ENCODE measurements around the gene MALL. TPM values are rescaled to one million over a fixed set of nuclear protein-coding genes. Genes with fewer than 3 reads are reported as not detected.

Gene MALL
- total and polyA plus RNA-seq, 2 of the 8 experiments (the other 6 are each of a cell fraction or from before 2014, with no cell fraction given), result 3.9 to 8.0 TPM

DNA sequence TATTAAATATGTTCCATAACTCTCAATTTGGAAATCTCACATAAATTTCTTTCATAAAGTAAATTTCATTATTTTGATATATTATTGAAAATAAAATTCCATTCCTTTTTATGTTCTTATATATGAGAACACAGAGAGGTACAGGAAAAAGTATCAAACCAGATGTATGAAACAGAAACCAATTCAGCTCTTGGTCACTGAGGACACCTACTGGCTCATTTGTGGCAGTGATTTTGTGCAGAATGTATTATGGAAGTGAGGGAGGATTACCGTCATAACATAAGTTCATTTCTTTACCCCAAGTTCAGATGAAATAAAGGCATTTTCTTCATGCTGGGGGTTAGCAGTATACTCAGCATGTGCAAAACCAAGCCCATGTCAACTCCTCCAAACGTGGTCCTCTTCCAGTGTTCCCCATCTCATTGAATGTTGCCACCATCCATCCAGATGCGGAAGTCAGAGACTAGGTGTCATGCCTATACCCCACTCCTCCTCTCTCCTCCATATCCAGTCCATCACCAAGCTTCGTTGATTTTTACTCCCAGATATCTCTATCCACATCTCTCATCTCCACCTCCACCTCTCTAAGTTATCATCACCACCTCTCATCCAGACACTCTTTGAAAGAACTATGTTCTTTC is 41.7 kb upstream of the MALL start (continued):
- TF ChIP-seq, protein P1, sequence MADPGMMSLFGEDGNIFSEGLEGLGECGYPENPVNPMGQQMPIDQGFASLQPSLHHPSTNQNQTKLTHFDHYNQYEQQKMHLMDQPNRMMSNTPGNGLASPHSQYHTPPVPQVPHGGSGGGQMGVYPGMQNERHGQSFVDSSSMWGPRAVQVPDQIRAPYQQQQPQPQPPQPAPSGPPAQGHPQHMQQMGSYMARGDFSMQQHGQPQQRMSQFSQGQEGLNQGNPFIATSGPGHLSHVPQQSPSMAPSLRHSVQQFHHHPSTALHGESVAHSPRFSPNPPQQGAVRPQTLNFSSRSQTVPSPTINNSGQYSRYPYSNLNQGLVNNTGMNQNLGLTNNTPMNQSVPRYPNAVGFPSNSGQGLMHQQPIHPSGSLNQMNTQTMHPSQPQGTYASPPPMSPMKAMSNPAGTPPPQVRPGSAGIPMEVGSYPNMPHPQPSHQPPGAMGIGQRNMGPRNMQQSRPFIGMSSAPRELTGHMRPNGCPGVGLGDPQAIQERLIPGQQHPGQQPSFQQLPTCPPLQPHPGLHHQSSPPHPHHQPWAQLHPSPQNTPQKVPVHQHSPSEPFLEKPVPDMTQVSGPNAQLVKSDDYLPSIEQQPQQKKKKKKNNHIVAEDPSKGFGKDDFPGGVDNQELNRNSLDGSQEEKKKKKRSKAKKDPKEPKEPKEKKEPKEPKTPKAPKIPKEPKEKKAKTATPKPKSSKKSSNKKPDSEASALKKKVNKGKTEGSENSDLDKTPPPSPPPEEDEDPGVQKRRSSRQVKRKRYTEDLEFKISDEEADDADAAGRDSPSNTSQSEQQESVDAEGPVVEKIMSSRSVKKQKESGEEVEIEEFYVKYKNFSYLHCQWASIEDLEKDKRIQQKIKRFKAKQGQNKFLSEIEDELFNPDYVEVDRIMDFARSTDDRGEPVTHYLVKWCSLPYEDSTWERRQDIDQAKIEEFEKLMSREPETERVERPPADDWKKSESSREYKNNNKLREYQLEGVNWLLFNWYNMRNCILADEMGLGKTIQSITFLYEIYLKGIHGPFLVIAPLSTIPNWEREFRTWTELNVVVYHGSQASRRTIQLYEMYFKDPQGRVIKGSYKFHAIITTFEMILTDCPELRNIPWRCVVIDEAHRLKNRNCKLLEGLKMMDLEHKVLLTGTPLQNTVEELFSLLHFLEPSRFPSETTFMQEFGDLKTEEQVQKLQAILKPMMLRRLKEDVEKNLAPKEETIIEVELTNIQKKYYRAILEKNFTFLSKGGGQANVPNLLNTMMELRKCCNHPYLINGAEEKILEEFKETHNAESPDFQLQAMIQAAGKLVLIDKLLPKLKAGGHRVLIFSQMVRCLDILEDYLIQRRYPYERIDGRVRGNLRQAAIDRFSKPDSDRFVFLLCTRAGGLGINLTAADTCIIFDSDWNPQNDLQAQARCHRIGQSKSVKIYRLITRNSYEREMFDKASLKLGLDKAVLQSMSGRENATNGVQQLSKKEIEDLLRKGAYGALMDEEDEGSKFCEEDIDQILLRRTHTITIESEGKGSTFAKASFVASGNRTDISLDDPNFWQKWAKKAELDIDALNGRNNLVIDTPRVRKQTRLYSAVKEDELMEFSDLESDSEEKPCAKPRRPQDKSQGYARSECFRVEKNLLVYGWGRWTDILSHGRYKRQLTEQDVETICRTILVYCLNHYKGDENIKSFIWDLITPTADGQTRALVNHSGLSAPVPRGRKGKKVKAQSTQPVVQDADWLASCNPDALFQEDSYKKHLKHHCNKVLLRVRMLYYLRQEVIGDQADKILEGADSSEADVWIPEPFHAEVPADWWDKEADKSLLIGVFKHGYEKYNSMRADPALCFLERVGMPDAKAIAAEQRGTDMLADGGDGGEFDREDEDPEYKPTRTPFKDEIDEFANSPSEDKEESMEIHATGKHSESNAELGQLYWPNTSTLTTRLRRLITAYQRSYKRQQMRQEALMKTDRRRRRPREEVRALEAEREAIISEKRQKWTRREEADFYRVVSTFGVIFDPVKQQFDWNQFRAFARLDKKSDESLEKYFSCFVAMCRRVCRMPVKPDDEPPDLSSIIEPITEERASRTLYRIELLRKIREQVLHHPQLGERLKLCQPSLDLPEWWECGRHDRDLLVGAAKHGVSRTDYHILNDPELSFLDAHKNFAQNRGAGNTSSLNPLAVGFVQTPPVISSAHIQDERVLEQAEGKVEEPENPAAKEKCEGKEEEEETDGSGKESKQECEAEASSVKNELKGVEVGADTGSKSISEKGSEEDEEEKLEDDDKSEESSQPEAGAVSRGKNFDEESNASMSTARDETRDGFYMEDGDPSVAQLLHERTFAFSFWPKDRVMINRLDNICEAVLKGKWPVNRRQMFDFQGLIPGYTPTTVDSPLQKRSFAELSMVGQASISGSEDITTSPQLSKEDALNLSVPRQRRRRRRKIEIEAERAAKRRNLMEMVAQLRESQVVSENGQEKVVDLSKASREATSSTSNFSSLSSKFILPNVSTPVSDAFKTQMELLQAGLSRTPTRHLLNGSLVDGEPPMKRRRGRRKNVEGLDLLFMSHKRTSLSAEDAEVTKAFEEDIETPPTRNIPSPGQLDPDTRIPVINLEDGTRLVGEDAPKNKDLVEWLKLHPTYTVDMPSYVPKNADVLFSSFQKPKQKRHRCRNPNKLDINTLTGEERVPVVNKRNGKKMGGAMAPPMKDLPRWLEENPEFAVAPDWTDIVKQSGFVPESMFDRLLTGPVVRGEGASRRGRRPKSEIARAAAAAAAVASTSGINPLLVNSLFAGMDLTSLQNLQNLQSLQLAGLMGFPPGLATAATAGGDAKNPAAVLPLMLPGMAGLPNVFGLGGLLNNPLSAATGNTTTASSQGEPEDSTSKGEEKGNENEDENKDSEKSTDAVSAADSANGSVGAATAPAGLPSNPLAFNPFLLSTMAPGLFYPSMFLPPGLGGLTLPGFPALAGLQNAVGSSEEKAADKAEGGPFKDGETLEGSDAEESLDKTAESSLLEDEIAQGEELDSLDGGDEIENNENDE (IDR thresholded peaks at IDR 0.05; ENCODE audit: insufficient replicate concordance, low read length), result no peak
- TF ChIP-seq, protein P2, sequence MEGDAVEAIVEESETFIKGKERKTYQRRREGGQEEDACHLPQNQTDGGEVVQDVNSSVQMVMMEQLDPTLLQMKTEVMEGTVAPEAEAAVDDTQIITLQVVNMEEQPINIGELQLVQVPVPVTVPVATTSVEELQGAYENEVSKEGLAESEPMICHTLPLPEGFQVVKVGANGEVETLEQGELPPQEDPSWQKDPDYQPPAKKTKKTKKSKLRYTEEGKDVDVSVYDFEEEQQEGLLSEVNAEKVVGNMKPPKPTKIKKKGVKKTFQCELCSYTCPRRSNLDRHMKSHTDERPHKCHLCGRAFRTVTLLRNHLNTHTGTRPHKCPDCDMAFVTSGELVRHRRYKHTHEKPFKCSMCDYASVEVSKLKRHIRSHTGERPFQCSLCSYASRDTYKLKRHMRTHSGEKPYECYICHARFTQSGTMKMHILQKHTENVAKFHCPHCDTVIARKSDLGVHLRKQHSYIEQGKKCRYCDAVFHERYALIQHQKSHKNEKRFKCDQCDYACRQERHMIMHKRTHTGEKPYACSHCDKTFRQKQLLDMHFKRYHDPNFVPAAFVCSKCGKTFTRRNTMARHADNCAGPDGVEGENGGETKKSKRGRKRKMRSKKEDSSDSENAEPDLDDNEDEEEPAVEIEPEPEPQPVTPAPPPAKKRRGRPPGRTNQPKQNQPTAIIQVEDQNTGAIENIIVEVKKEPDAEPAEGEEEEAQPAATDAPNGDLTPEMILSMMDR (IDR thresholded peaks at IDR 0.05; ENCODE audit: control extremely low read depth in 1 of 3, insufficient read depth in 1 of 3, low read depth in 1 of 3, low read length in 3 of 3), result peak in 2 of 3 experiments; percentile 69 to 75; a peak in 3 of 4 replicates
- peak; percentile 84 to 86 for TF ChIP-seq RAD21 (IDR thresholded peaks at IDR 0.05 in 1 of 2, conservative IDR thresholded peaks at IDR 0.05 in 1 of 2; ENCODE audit: low read depth in 2 of 2, low read length in 2 of 2)
